Natural killer cell treated with Interleukin-12 subunit alpha and Interleukin-12 subunit beta and Interleukin-15 and Interleukin-18, amount 100 ng/mL, for 72 hours (primary cell): Measurements from ENCODE around the gene AUP1. TPM values are rescaled to one million over a fixed set of nuclear protein-coding genes. Genes with fewer than 3 reads are reported as not detected.

Experiments
- ATAC-seq, 2 donors: fragments of 150-1000 bp; cut with Tn5 transposase in 1 of 2; sonication (Bioruptor Pico), chemical (Tn5 transposase) in 1 of 2; 2 replicates each; pipeline ENCODE4 v1.10.0; 2021
- DNase-seq: peaks from one replicate; pipeline ENCODE4 v3.0.0; 2022; ENCODE audit warnings: low spot score
- H3K27ac Mint-ChIP-seq, 2 donors: 1 replicate in 1 of 2; 2 replicates in 1 of 2; pipeline ENCODE4 v1.8.0; 2022; ENCODE audit warnings: mixed read lengths in 2 of 2, mild to moderate bottlenecking in 1 of 2, moderate library complexity in 1 of 2
- H3K27me3 Mint-ChIP-seq, 2 donors: 1 replicate in 1 of 2; 2 replicates in 1 of 2; pipeline ENCODE4 v1.8.0; 2022; ENCODE audit warnings: mixed read lengths in 2 of 2
- H3K36me3 Mint-ChIP-seq: one replicate; pipeline ENCODE4 v1.8.0; 2022; ENCODE audit warnings: mixed read lengths
- H3K4me1 Mint-ChIP-seq, 2 donors: 1 replicate in 1 of 2; 2 replicates in 1 of 2; pipeline ENCODE4 v1.8.0; 2022; ENCODE audit warnings: low read depth in 2 of 2, mixed read lengths in 2 of 2, mild to moderate bottlenecking in 1 of 2
- H3K4me3 Mint-ChIP-seq: one replicate; pipeline ENCODE4 v1.8.0; 2022; ENCODE audit warnings: mixed read lengths
- H3K9me3 Mint-ChIP-seq: 2 replicates; pipeline ENCODE4 v1.8.0; 2022; ENCODE audit warnings: mixed read lengths
- total RNA-seq, 2 donors: library from RNA; stranded (reverse); gene quantifications; one replicate each; pipeline ENCODE4 v1.2.3, GENCODE V29; 2022

AUP1 gene
- total RNA-seq, 2 donors from 2014 or later = 190 to 233 TPM

- no peaks in the 10 kb centered on the region for H3K36me3 Mint-ChIP-seq
- no peak for DNase-seq
- H3K27me3 Mint-ChIP-seq = peaks cover 17 to 21% of the 10 kb centered on the region in 2 donors
- peaks cover 12 to 19% of the 10 kb centered on the region in 2 donors for H3K4me1 Mint-ChIP-seq
- no peaks in the 10 kb centered on the region for H3K9me3 Mint-ChIP-seq
- peak overlapping the region; percentile 41 to 87 for H3K27ac Mint-ChIP-seq
- no peak for ATAC-seq
- H3K4me3 Mint-ChIP-seq = peak overlapping the region; percentile 66
Measured at GRCh38 chr2:74552914-74553811, 23.7 kb upstream of the AUP1 start.

- Mint-ChIP-seq H3K36me3 (no peaks in the 10 kb centered on the region), H3K4me3 (peak overlapping the region; percentile 66), H3K27ac (peak overlapping the region; percentile 24 to 41), H3K9me3 (no peaks in the 10 kb centered on the region), H3K27me3 (peaks cover 22 to 30% of the 10 kb centered on the region in 2 donors), H3K4me1 (peaks cover 12 to 19% of the 10 kb centered on the region in 2 donors)
- DNase-seq (no peak), ATAC-seq (no peak)
Measured at GRCh38 chr2:74551942-74552913, 22.7 kb upstream of the AUP1 start.

- H3K36me3 Mint-ChIP-seq = no peaks in the 10 kb centered on the region
- ATAC-seq (no peak), DNase-seq (peak; percentile 28)
- no peak overlapping the region for H3K27ac Mint-ChIP-seq
- H3K4me3 Mint-ChIP-seq = no peak overlapping the region
- peaks cover 24 to 35% of the 10 kb centered on the region in 2 donors for H3K27me3 Mint-ChIP-seq
- peaks cover 12 to 19% of the 10 kb centered on the region in 2 donors for H3K4me1 Mint-ChIP-seq
- H3K9me3 Mint-ChIP-seq = no peaks in the 10 kb centered on the region
Measured at GRCh38 chr2:74551530-74551929, 22.0 kb upstream of the AUP1 start.

- no peaks in the 10 kb centered on the region for H3K9me3 Mint-ChIP-seq
- H3K27me3 Mint-ChIP-seq = peaks cover 34 to 48% of the 10 kb centered on the region in 2 donors
- H3K27ac Mint-ChIP-seq = no peak overlapping the region
- DNase-seq = peak; percentile 31
- no peaks in the 10 kb centered on the region for H3K36me3 Mint-ChIP-seq
- peak overlapping the region; percentile 31 for H3K4me3 Mint-ChIP-seq
- H3K4me1 Mint-ChIP-seq = peaks cover 12 to 19% of the 10 kb centered on the region in 2 donors
- ATAC-seq = no peak
Measured at GRCh38 chr2:74550231-74550630, 20.7 kb upstream of the AUP1 start.

- Mint-ChIP-seq H3K36me3 (no peaks in the 10 kb centered on the region), H3K4me3 (peak overlapping the region; percentile 31), H3K4me1 (peaks cover 12 to 19% of the 10 kb centered on the region in 2 donors), H3K9me3 (no peaks in the 10 kb centered on the region), H3K27ac (no peak overlapping the region), H3K27me3 (peaks cover 38 to 58% of the 10 kb centered on the region in 2 donors)
- DNase-seq (peak; percentile 56), ATAC-seq (peak; percentile 73 to 80)
Measured at GRCh38 chr2:74548900-74549826, 19.7 kb upstream of the AUP1 start.

- Mint-ChIP-seq H3K4me3 (peak overlapping the region; percentile 63), H3K36me3 (no peaks in the 10 kb centered on the region), H3K27me3 (peaks cover 38 to 59% of the 10 kb centered on the region in 2 donors), H3K27ac (no peak overlapping the region), H3K9me3 (no peaks in the 10 kb centered on the region), H3K4me1 (peaks cover 12 to 15% of the 10 kb centered on the region in 2 donors)
- ATAC-seq (no peak), DNase-seq (no peak)
Measured at GRCh38 chr2:74548285-74548899, 18.9 kb upstream of the AUP1 start.

- DNase-seq (no peak), ATAC-seq (no peak)
- H3K9me3 Mint-ChIP-seq = no peaks in the 10 kb centered on the region
- peaks cover 41 to 64% of the 10 kb centered on the region in 2 donors for H3K27me3 Mint-ChIP-seq
- H3K36me3 Mint-ChIP-seq = no peaks in the 10 kb centered on the region
- no peak overlapping the region for H3K4me3 Mint-ChIP-seq
- H3K27ac Mint-ChIP-seq = no peak overlapping the region
- H3K4me1 Mint-ChIP-seq = peaks cover 0 to 3% of the 10 kb centered on the region in 2 donors
Measured at GRCh38 chr2:74546004-74546403, 16.5 kb upstream of the AUP1 start.

- no peak for ATAC-seq
- DNase-seq = no peak
- peaks cover 0 to 3% of the 10 kb centered on the region in 2 donors for H3K4me1 Mint-ChIP-seq
- H3K4me3 Mint-ChIP-seq = no peak overlapping the region
- H3K27ac Mint-ChIP-seq = no peak overlapping the region
- H3K36me3 Mint-ChIP-seq = no peaks in the 10 kb centered on the region
- H3K9me3 Mint-ChIP-seq = no peaks in the 10 kb centered on the region
- H3K27me3 Mint-ChIP-seq = peaks cover 35 to 57% of the 10 kb centered on the region in 2 donors
Measured at GRCh38 chr2:74544634-74545033, 15.1 kb upstream of the AUP1 start.

GRCh38 chr2:74542978-74543377 is 13.5 kb upstream of the AUP1 start:
- ATAC-seq = no peak
- peaks cover 43 to 65% of the 10 kb centered on the region in 2 donors for H3K27me3 Mint-ChIP-seq
- no peaks in the 10 kb centered on the region for H3K36me3 Mint-ChIP-seq
- H3K4me3 Mint-ChIP-seq = no peak overlapping the region
- DNase-seq = no peak
- peaks cover 0 to 6% of the 10 kb centered on the region in 2 donors for H3K4me1 Mint-ChIP-seq
- H3K9me3 Mint-ChIP-seq = no peaks in the 10 kb centered on the region
- H3K27ac Mint-ChIP-seq = no peak overlapping the region

- no peak for ATAC-seq
- H3K9me3 Mint-ChIP-seq = no peaks in the 10 kb centered on the region
Measured at GRCh38 chr2:74540291-74540690, 10.8 kb upstream of the AUP1 start.

GRCh38 chr2:74538881-74539339 is 9.4 kb upstream of the AUP1 start:
- Mint-ChIP-seq H3K36me3 (no peaks in the 10 kb centered on the region), H3K4me3 (no peak overlapping the region), H3K27me3 (peaks cover 33 to 39% of the 10 kb centered on the region in 2 donors), H3K27ac (no peak overlapping the region), H3K9me3 (no peaks in the 10 kb centered on the region), H3K4me1 (peaks cover 0 to 6% of the 10 kb centered on the region in 2 donors)
- DNase-seq (no peak), ATAC-seq (no peak)

More at GRCh38 chr2:74540291-74540690, 10.8 kb upstream of the AUP1 start:
- no peak overlapping the region for H3K27ac Mint-ChIP-seq
- H3K27me3 Mint-ChIP-seq = peaks cover 37 to 50% of the 10 kb centered on the region in 2 donors
- no peak for DNase-seq
- peaks cover 0 to 6% of the 10 kb centered on the region in 2 donors for H3K4me1 Mint-ChIP-seq
- H3K36me3 Mint-ChIP-seq = no peaks in the 10 kb centered on the region
- no peak overlapping the region for H3K4me3 Mint-ChIP-seq

GRCh38 chr2:74537140-74537539 is 7.6 kb upstream of the AUP1 start:
- H3K4me3 Mint-ChIP-seq = no peak overlapping the region
- peaks cover 24 to 26% of the 10 kb centered on the region in 2 donors for H3K27me3 Mint-ChIP-seq
- H3K9me3 Mint-ChIP-seq = no peaks in the 10 kb centered on the region
- peaks cover 6 to 15% of the 10 kb centered on the region in 2 donors for H3K4me1 Mint-ChIP-seq
- peaks cover 4% of the 10 kb centered on the region for H3K36me3 Mint-ChIP-seq
- DNase-seq (no peak), ATAC-seq (no peak)
- H3K27ac Mint-ChIP-seq = peak overlapping the region in 1 of 2 donors; percentile 3
